IMR-90 (cell line): ENCODE results near the gene GDPD1. TPM values are rescaled to one million over a fixed set of nuclear protein-coding genes. Genes with fewer than 3 reads are reported as not detected.

Source experiments
- ATAC-seq: fragments of 200-7000 bp; cut with Tn5 transposase; 2 replicates; pipeline ENCODE4 v1.9.1; 2020; ENCODE audit warnings: low read depth, mild to moderate bottlenecking, moderate library complexity
- BruUV-seq: library from RNA; stranded (reverse); fragments of 400-500 nt; replicated peaks from 2 replicates; lab custom pipeline; 2021; lab: Mats Ljungman, UMichigan
- CTCF ChIA-PET: fragments of 300-600 bp; formaldehyde crosslinking; extraction: SDS; loops from one replicate; lab custom pipeline; 2021; ENCODE audit warnings: antibody characterized with exemption; lab: Yijun Ruan, JAX
- POLR2A ChIA-PET: fragments of 300-600 bp; sonication (Branson Sonifier 250); formaldehyde crosslinking; loops from one replicate; lab custom pipeline; 2022; ENCODE audit warnings: antibody characterized with exemption; ENCODE audit not compliant: unreplicated experiment; lab: Charles Lee
- DNase-seq: peaks from one replicate; pipeline ENCODE4 v3.0.0; 2013
- H2AFZ ChIP-seq: replicated peaks from 2 replicates; pipeline ENCODE3; 2013; ENCODE audit warnings: low read length, mild to moderate bottlenecking; ENCODE audit not compliant: poor library complexity
- H2AK5ac ChIP-seq: 2 replicates; pipeline ENCODE4 v1.6.1; 2013; ENCODE audit warnings: low read depth, low read length, inconsistent platforms
- H2AK9ac ChIP-seq: replicated peaks from 2 replicates; pipeline ENCODE3; 2013; ENCODE audit warnings: mild to moderate bottlenecking, low read depth, low read length, moderate library complexity; ENCODE audit not compliant: poor library complexity
- H2BK120ac ChIP-seq: 2 replicates; pipeline ENCODE4 v1.6.1; 2013; ENCODE audit warnings: low read depth, low read length, inconsistent platforms
- H2BK15ac ChIP-seq: 3 replicates; pipeline ENCODE4 v1.6.1; 2013; ENCODE audit warnings: low read depth, low read length, inconsistent platforms
- H2BK20ac ChIP-seq: 2 replicates; pipeline ENCODE4 v1.6.1; 2013; ENCODE audit warnings: low read depth, mild to moderate bottlenecking, inconsistent platforms, low read length, moderate library complexity
- H2BK5ac ChIP-seq: 2 replicates; pipeline ENCODE4 v1.6.1; 2013; ENCODE audit warnings: mild to moderate bottlenecking, low read depth, low read length, inconsistent platforms; ENCODE audit not compliant: poor library complexity, severe bottlenecking
- H3K14ac ChIP-seq: replicated peaks from 2 replicates; pipeline ENCODE4 v1.6.1; 2013; ENCODE audit warnings: low read depth, low read length, inconsistent platforms
- H3K18ac ChIP-seq: 2 replicates; pipeline ENCODE4 v1.6.1; 2013; ENCODE audit warnings: low read depth, low read length, control low read depth
- H3K23ac ChIP-seq: 2 replicates; pipeline ENCODE4 v1.6.1; 2013; ENCODE audit warnings: low read depth, low read length, inconsistent platforms
- H3K27ac ChIP-seq: 2 replicates; pipeline ENCODE4 v1.5.1; 2013; ENCODE audit warnings: mild to moderate bottlenecking, control low read depth, low read length; ENCODE audit not compliant: insufficient read depth
- H3K27me3 ChIP-seq: 2 replicates; pipeline ENCODE4 v1.6.1; 2013; ENCODE audit warnings: low read length; ENCODE audit not compliant: control insufficient read depth, insufficient read depth
- H3K36me3 ChIP-seq: 2 replicates; pipeline ENCODE4 v1.6.1; 2013; ENCODE audit warnings: low read length, mixed read lengths; ENCODE audit not compliant: control insufficient read depth, insufficient read depth
- H3K4ac ChIP-seq: 2 replicates; pipeline ENCODE4 v1.6.1; 2013; ENCODE audit warnings: low read depth, low read length, inconsistent platforms
- H3K4me1 ChIP-seq: 2 replicates; pipeline ENCODE4 v1.6.1; 2013; ENCODE audit warnings: low read length, mixed read lengths; ENCODE audit not compliant: control insufficient read depth, insufficient read depth
- H3K4me2 ChIP-seq: 2 replicates; pipeline ENCODE4 v1.6.1; 2013; ENCODE audit warnings: low read depth, mild to moderate bottlenecking, control low read depth, low read length, moderate library complexity
- H3K4me3 ChIP-seq: 2 replicates; pipeline ENCODE4 v1.5.1; 2013; ENCODE audit warnings: low read depth, mild to moderate bottlenecking, control low read depth, low read length, moderate library complexity; ENCODE audit not compliant: insufficient read depth
- H3K56ac ChIP-seq: 2 replicates; pipeline ENCODE4 v1.6.1; 2013; ENCODE audit warnings: low read length, inconsistent platforms; ENCODE audit not compliant: insufficient read depth; ENCODE audit errors: extremely low read depth
- H3K79me1 ChIP-seq, 2 experiments: 2 replicates each; pipeline ENCODE4 v1.6.1; 2013; ENCODE audit warnings: low read length in 2 of 2, inconsistent platforms in 1 of 2, low read depth in 1 of 2
- H3K9ac ChIP-seq: 2 replicates; pipeline ENCODE4 v1.6.1; 2013; ENCODE audit warnings: low read depth, low read length, control low read depth
- H3K9me1 ChIP-seq: 2 replicates; pipeline ENCODE4 v1.6.1; 2013; ENCODE audit warnings: low read length, inconsistent platforms; ENCODE audit not compliant: insufficient read depth
- H3K9me3 ChIP-seq: 2 replicates; pipeline ENCODE4 v1.6.1; 2013; ENCODE audit warnings: low read length; ENCODE audit not compliant: control insufficient read depth, insufficient read depth
- H4K20me1 ChIP-seq: 2 replicates; pipeline ENCODE4 v1.6.1; 2013; ENCODE audit warnings: low read length, inconsistent platforms; ENCODE audit not compliant: insufficient read depth
- H4K5ac ChIP-seq: 2 replicates; pipeline ENCODE4 v1.6.1; 2013; ENCODE audit warnings: mild to moderate bottlenecking, low read depth, low read length, control low read depth
- H4K8ac ChIP-seq, 2 experiments: 2 replicates each; pipeline ENCODE4 v1.6.1; 2013; ENCODE audit warnings: low read depth in 2 of 2, low read length in 2 of 2, control low read depth in 1 of 2, inconsistent platforms in 1 of 2
- H4K91ac ChIP-seq: 2 replicates; pipeline ENCODE4 v1.6.1; 2013; ENCODE audit warnings: low read depth, low read length, inconsistent platforms; ENCODE audit not compliant: insufficient read depth
- CTCF ChIP-seq: conservative IDR thresholded peaks from 2 replicates; pipeline ENCODE4 v1.5.1; 2012; ENCODE audit warnings: mild to moderate bottlenecking, low read depth, low read length, improper control_type of control experiment
- ELK1 ChIP-seq: fragments of 150-350 bp; IDR thresholded peaks from 2 replicates; pipeline ENCODE4 v1.6.1; 2016; ENCODE audit warnings: low read depth, mild to moderate bottlenecking, low read length, moderate library complexity, borderline replicate concordance
- MXI1 ChIP-seq: IDR thresholded peaks from 2 replicates; pipeline ENCODE4 v1.6.1; 2012; ENCODE audit warnings: low read depth, mild to moderate bottlenecking, low read length, moderate library complexity, borderline replicate concordance
- NFE2L2 ChIP-seq: fragments of 150-350 bp; IDR thresholded peaks from 2 replicates; pipeline ENCODE4 v1.6.1; 2016; ENCODE audit warnings: low read depth, mild to moderate bottlenecking, low read length
- POLR2A ChIP-seq: IDR thresholded peaks from 2 replicates; pipeline ENCODE4 v1.6.1; 2012; ENCODE audit warnings: mild to moderate bottlenecking, low read depth, low read length
- RAD21 ChIP-seq: IDR thresholded peaks from 2 replicates; pipeline ENCODE4 v1.6.1; 2012; ENCODE audit warnings: low read length, improper control_type of control experiment
- RCOR1 ChIP-seq: IDR thresholded peaks from 2 replicates; pipeline ENCODE4 v1.6.1; 2012; ENCODE audit warnings: mild to moderate bottlenecking, low read length, improper control_type of control experiment; ENCODE audit not compliant: insufficient replicate concordance
- RFX5 ChIP-seq: IDR thresholded peaks from 2 replicates; pipeline ENCODE4 v1.8.0; 2012; ENCODE audit warnings: low read depth, mild to moderate bottlenecking, low read length, moderate library complexity
- SMC3 ChIP-seq: fragments of 150-350 bp; IDR thresholded peaks from 2 replicates; pipeline ENCODE4 v1.6.1; 2016; ENCODE audit warnings: low read depth, mild to moderate bottlenecking, antibody characterized with exemption, low read length, moderate library complexity
- USF2 ChIP-seq: fragments of 150-350 bp; IDR thresholded peaks from 2 replicates; pipeline ENCODE4 v1.6.1; 2017; ENCODE audit warnings: mild to moderate bottlenecking, antibody characterized with exemption, low read length, low read depth
- WGBS, 2 experiments: methylation state at CpG; one replicate each; pipeline versions ENCODE4 v1.1.5 to v1.1.7; 2013; ENCODE audit warnings: missing lambda C conversion rate in 2 of 2; ENCODE audit not compliant: insufficient read length in 1 of 2; ENCODE audit errors: extremely low coverage in 2 of 2; 5-methylcytosine and 5-hydroxymethylcytosine counted together
- dilution Hi-C: fragments of 300-500 bp; cut with HindIII; formaldehyde crosslinking; loops from one replicate; pipeline ENCODE4 v1.14.3; 2018; ENCODE audit warnings: low sequenced_read_pairs; ENCODE audit not compliant: unreplicated experiment
- in situ Hi-C: fragments of 300-500 bp; cut with MboI; formaldehyde crosslinking; loops from 3 replicates; pipeline ENCODE4 v1.14.3; 2019; ENCODE audit warnings: low sequenced_read_pairs, inconsistent platforms, mixed read lengths
- intact Hi-C: fragments of 100-400 bp; cut with micrococcal nuclease; formaldehyde crosslinking; loops from 2 replicates; pipeline ENCODE4 v1.10.0; 2022
- polyA plus RNA-seq, 3 experiments: library from polyadenylated mRNA; depleted of rRNA; stranded (reverse); fragments of >200 nt; gene quantifications; 2 replicates each; pipeline ENCODE4 v1.2.3, GENCODE V29; 2012; ENCODE audit warnings: low replicate concordance in 1 of 3
- total RNA-seq: library from RNA; depleted of rRNA; stranded (reverse); fragments of >200 nt; gene quantifications from 2 replicates; pipeline ENCODE4 v1.2.3, GENCODE V29; 2012

The GDPD1 gene
- total and polyA plus RNA-seq, 2 of the 4 experiments (the other 2 are of a cell fraction), result 0.72 to 0.84 TPM

GRCh38 chr17:59277031-59277430 is 56.7 kb downstream of the GDPD1 start:
- Histone ChIP-seq H2BK15ac (no peak overlapping the region), H3K23ac (no peak overlapping the region), H3K4me3 (no peak overlapping the region), H4K91ac (no peak overlapping the region), H3K79me1 (no peaks in the 10 kb centered on the region), H3K27me3 (no peaks in the 10 kb centered on the region; the same call in 1 of the 2 replicates), H2BK120ac (no peak overlapping the region), H3K4me1 (no peaks in the 10 kb centered on the region), H3K18ac (no peak overlapping the region), H4K8ac (no peak overlapping the region), H2BK5ac (no peak overlapping the region), H3K27ac (no peak overlapping the region), H3K56ac (no peak overlapping the region), H3K9me3 (no peaks in the 10 kb centered on the region), H3K36me3 (no peaks in the 10 kb centered on the region), H4K20me1 (no peaks in the 10 kb centered on the region), H3K14ac (no peak overlapping the region), H2AFZ (no peak overlapping the region), H3K9ac (no peak overlapping the region), H3K4me2 (no peak overlapping the region), H3K9me1 (no peaks in the 10 kb centered on the region), H2BK20ac (no peak overlapping the region), H3K4ac (no peak overlapping the region), H4K5ac (no peak overlapping the region), H2AK9ac (no peak overlapping the region), H2AK5ac (no peak overlapping the region)
- no CpG with 5 or more reads among the region's 4 CpGs for WGBS, 2 experiments
- in situ Hi-C loops, result no loop called here
- no peak for ATAC-seq
- DNase-seq, result no peak
- BruUV-seq, result no TSS peak
- dilution Hi-C loops, result no loop called here
- ChIA-PET POLR2A (no interaction called here), CTCF (no interaction called here)
- TF ChIP-seq NFE2L2 (no peak), USF2 (no peak), RCOR1 (no peak), ELK1 (no peak), SMC3 (no peak), POLR2A (no peak), CTCF (no peak), RAD21 (no peak), MXI1 (no peak), RFX5 (no peak)
- intact Hi-C loops, result no loop called here
